K562 (cell line): Measurements from ENCODE around the gene CERS4.

Experiments
- EP300 ChIP-seq: IDR thresholded peaks from 2 replicates; pipeline ENCODE4 v1.6.1; 2012; ENCODE audit warnings: low read length, improper control_type of control experiment
- JUND ChIP-seq, 2 experiments: IDR thresholded peaks; 2 replicates in 1 of 2; 3 replicates in 1 of 2; pipeline ENCODE4 v1.6.1; 2011; ENCODE audit warnings: borderline replicate concordance in 2 of 2, low read depth in 2 of 2, low read length in 2 of 2, improper control_type of control experiment in 1 of 2, missing biosample characterization in 1 of 2, missing genetic modification characterization in 1 of 2, missing genetic modification reagents in 1 of 2
- NONO ChIP-seq, 2 experiments: fragments of 200-400 bp in 1 of 2; fragments of 450-650 bp in 1 of 2; formaldehyde crosslinking in 1 of 2; IDR thresholded peaks; 2 replicates each; pipeline ENCODE4 v1.6.1; 2017; ENCODE audit warnings: low read depth in 2 of 2, mild to moderate bottlenecking in 2 of 2, moderate library complexity in 2 of 2, low read length in 1 of 2
- POLR2AphosphoS5 ChIP-seq: IDR thresholded peaks from 2 replicates; pipeline ENCODE4 v1.6.1; 2011; ENCODE audit warnings: mild to moderate bottlenecking, low read depth, low read length, moderate library complexity; ENCODE audit not compliant: control insufficient read depth, insufficient read depth
- SMARCA5 ChIP-seq: fragments of 450-650 bp; IDR thresholded peaks from 2 replicates; pipeline ENCODE4 v1.6.1; 2016
- ZNF23 ChIP-seq: fragments of 250-450 bp; sonication (Bioruptor Pico); IDR thresholded peaks from 2 replicates; pipeline ENCODE4 v1.4.0; 2020; ENCODE audit warnings: mild to moderate bottlenecking
- ZNF551 ChIP-seq: fragments of 250-450 bp; sonication (Bioruptor Pico); IDR thresholded peaks from 2 replicates; pipeline ENCODE4 v1.5.0; 2021; ENCODE audit warnings: mild to moderate bottlenecking, moderate library complexity
- TF ChIP-seq, protein P1 (sequence below): sonication (generic); formaldehyde crosslinking; IDR thresholded peaks from 2 replicates; pipeline ENCODE4 v1.8.1; 2023; ENCODE audit warnings: mild to moderate bottlenecking, missing genetic modification reagents
- TF ChIP-seq, protein P2 (sequence below): sonication (generic); formaldehyde crosslinking; IDR thresholded peaks from 2 replicates; pipeline ENCODE4 v1.4.0; 2020; ENCODE audit warnings: mild to moderate bottlenecking, missing genetic modification reagents
- TF ChIP-seq, protein P3 (sequence below): sonication (generic); formaldehyde crosslinking; IDR thresholded peaks from 2 replicates; pipeline ENCODE4 v1.9.0; 2022; ENCODE audit warnings: mild to moderate bottlenecking, missing genetic modification reagents
- TF ChIP-seq, protein P4 (sequence below), 3 experiments: IDR thresholded peaks in 2 of 3; conservative IDR thresholded peaks in 1 of 3; 2 replicates each; pipeline ENCODE4 v1.5.1; 2011 to 2012; ENCODE audit warnings: low read length in 3 of 3, mild to moderate bottlenecking in 3 of 3, control low read depth in 2 of 3, improper control_type of control experiment in 1 of 3, inconsistent platforms in 1 of 3, low read depth in 1 of 3, mixed read lengths in 1 of 3, moderate library complexity in 1 of 3; ENCODE audit not compliant: insufficient read depth in 2 of 3
- TF ChIP-seq, protein P5 (sequence below): sonication (generic); formaldehyde crosslinking; IDR thresholded peaks from 2 replicates; pipeline ENCODE4 v1.8.0; 2022; ENCODE audit warnings: mild to moderate bottlenecking, low read depth, missing genetic modification reagents

DNA sequence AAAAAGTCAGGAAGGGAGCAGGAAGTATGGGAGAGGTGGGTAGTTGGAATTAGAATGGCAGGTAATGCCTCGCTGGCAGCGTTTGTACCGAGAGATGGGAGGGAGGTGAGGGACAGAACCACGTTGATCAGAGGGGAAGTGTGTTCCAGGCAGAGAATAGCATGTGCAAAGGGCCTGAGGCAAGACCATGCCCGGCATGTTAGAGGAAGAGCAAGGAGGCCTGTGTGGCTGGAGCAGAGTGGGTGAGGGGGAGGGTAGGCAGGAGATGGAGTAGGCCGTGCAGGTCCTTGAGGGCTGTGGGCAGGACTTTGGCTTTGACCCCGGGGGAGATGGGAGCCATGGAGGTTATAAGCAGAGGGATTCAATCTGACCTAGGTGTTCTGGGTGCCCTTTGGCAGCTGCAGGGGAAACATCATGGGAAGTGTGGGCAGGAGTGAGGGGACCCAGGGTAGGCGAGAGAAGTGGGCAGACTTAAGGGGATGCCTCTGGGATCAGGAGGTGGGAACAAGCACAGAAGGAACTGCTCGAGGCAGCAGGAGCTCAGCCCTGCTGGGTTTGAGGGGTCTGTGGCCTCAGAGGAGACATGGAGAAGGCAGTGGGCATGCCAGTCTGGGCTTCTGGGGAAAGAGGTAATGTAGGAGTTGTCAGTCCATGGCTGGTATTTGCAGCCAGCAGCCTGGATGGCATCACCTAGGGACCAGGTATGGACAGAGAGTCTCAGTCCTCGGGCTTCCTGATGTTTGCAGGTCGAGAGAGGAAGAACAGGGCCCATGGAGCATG is 50.2 kb downstream of the CERS4 start:
- TF ChIP-seq, protein P1, sequence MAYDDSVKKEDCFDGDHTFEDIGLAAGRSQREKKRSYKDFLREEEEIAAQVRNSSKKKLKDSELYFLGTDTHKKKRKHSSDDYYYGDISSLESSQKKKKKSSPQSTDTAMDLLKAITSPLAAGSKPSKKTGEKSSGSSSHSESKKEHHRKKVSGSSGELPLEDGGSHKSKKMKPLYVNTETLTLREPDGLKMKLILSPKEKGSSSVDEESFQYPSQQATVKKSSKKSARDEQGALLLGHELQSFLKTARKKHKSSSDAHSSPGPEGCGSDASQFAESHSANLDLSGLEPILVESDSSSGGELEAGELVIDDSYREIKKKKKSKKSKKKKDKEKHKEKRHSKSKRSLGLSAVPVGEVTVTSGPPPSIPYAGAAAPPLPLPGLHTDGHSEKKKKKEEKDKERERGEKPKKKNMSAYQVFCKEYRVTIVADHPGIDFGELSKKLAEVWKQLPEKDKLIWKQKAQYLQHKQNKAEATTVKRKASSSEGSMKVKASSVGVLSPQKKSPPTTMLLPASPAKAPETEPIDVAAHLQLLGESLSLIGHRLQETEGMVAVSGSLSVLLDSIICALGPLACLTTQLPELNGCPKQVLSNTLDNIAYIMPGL (CRISPR knock-in tag), result no peak
- TF ChIP-seq JUND (IDR thresholded peaks at IDR 0.05; ENCODE audit: borderline replicate concordance, low read depth, low read length) (no peak), JUND (tag; IDR thresholded peaks at IDR 0.05; ENCODE audit: borderline replicate concordance, low read depth, low read length) (no peak), EP300 (no peak), ZNF23 (CRISPR knock-in tag) (no peak), NONO (IDR thresholded peaks at IDR 0.05; ENCODE audit: low read depth in 2 of 2, low read length in 1 of 2) (no peak), ZNF551 (CRISPR knock-in tag) (no peak), SMARCA5 (peak; percentile 84), POLR2AphosphoS5 (no peak)
- TF ChIP-seq, protein P2, sequence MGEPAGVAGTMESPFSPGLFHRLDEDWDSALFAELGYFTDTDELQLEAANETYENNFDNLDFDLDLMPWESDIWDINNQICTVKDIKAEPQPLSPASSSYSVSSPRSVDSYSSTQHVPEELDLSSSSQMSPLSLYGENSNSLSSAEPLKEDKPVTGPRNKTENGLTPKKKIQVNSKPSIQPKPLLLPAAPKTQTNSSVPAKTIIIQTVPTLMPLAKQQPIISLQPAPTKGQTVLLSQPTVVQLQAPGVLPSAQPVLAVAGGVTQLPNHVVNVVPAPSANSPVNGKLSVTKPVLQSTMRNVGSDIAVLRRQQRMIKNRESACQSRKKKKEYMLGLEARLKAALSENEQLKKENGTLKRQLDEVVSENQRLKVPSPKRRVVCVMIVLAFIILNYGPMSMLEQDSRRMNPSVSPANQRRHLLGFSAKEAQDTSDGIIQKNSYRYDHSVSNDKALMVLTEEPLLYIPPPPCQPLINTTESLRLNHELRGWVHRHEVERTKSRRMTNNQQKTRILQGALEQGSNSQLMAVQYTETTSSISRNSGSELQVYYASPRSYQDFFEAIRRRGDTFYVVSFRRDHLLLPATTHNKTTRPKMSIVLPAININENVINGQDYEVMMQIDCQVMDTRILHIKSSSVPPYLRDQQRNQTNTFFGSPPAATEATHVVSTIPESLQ (CRISPR knock-in tag), result no peak
- TF ChIP-seq, protein P3, sequence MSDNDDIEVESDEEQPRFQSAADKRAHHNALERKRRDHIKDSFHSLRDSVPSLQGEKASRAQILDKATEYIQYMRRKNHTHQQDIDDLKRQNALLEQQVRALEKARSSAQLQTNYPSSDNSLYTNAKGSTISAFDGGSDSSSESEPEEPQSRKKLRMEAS, result no peak
- TF ChIP-seq, protein P4, sequence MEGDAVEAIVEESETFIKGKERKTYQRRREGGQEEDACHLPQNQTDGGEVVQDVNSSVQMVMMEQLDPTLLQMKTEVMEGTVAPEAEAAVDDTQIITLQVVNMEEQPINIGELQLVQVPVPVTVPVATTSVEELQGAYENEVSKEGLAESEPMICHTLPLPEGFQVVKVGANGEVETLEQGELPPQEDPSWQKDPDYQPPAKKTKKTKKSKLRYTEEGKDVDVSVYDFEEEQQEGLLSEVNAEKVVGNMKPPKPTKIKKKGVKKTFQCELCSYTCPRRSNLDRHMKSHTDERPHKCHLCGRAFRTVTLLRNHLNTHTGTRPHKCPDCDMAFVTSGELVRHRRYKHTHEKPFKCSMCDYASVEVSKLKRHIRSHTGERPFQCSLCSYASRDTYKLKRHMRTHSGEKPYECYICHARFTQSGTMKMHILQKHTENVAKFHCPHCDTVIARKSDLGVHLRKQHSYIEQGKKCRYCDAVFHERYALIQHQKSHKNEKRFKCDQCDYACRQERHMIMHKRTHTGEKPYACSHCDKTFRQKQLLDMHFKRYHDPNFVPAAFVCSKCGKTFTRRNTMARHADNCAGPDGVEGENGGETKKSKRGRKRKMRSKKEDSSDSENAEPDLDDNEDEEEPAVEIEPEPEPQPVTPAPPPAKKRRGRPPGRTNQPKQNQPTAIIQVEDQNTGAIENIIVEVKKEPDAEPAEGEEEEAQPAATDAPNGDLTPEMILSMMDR (IDR thresholded peaks at IDR 0.05 in 2 of 3, conservative IDR thresholded peaks at IDR 0.05 in 1 of 3; ENCODE audit: insufficient read depth in 2 of 3, low read depth in 1 of 3, low read length in 3 of 3), result no peak
- TF ChIP-seq, protein P5, sequence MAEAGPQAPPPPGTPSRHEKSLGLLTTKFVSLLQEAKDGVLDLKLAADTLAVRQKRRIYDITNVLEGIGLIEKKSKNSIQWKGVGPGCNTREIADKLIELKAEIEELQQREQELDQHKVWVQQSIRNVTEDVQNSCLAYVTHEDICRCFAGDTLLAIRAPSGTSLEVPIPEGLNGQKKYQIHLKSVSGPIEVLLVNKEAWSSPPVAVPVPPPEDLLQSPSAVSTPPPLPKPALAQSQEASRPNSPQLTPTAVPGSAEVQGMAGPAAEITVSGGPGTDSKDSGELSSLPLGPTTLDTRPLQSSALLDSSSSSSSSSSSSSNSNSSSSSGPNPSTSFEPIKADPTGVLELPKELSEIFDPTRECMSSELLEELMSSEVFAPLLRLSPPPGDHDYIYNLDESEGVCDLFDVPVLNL (CRISPR knock-in tag), result no peak
